Common myeloid progenitor, CD34-positive (primary cell): Measurements from ENCODE around the gene MAGEF1.

Source experiments
- CTCF ChIA-PET: fragments of 350-600 bp; sonication (Branson Sonifier 250); formaldehyde crosslinking; loops from one replicate; lab custom pipeline; 2021; ENCODE audit warnings: antibody characterized with exemption; lab: Charles Lee
- POLR2A ChIA-PET: fragments of 350-600 bp; sonication (Branson Sonifier 250); formaldehyde crosslinking; loops from one replicate; lab custom pipeline; 2021; ENCODE audit warnings: antibody characterized with exemption; lab: Charles Lee
- DNase-seq, 3 donors: peaks; one replicate each; pipeline versions ENCODE4 v3.0.0 to v3.0.0-alpha.2; 2013
- H3K27ac ChIP-seq, 2 experiments: 1 replicate in 1 of 2; 2 replicates in 1 of 2; pipeline ENCODE4 v1.7.0; 2013; ENCODE audit warnings: inconsistent platforms in 2 of 2, low read length in 2 of 2, mild to moderate bottlenecking in 2 of 2, low read depth in 1 of 2, moderate library complexity in 1 of 2; ENCODE audit not compliant: severe bottlenecking in 2 of 2, insufficient read depth in 1 of 2, poor library complexity in 1 of 2
- H3K27me3 ChIP-seq, 5 experiments: replicated peaks in 2 of 5; 1 replicate in 3 of 5; 2 replicates in 2 of 5; pipeline versions ENCODE4 v1.6.1 to v1.7.0; 2013; ENCODE audit warnings: low read length in 4 of 5, mild to moderate bottlenecking in 2 of 5, moderate library complexity in 2 of 5, inconsistent platforms in 1 of 5; ENCODE audit not compliant: insufficient read depth in 5 of 5, control insufficient read depth in 4 of 5
- H3K36me3 ChIP-seq, 4 experiments: 1 replicate in 2 of 4; 2 replicates in 2 of 4; pipeline versions ENCODE4 v1.6.1 to v1.7.0; 2013; ENCODE audit warnings: low read length in 3 of 4, control low read depth in 1 of 4, mild to moderate bottlenecking in 1 of 4; ENCODE audit not compliant: control insufficient read depth in 4 of 4, insufficient read depth in 4 of 4
- H3K4me1 ChIP-seq, 4 experiments: 1 replicate in 3 of 4; 2 replicates in 1 of 4; pipeline versions ENCODE4 v1.6.1 to v1.7.1; 2013; ENCODE audit warnings: low read length in 3 of 4, mild to moderate bottlenecking in 3 of 4, control low read depth in 1 of 4, inconsistent platforms in 1 of 4, moderate library complexity in 1 of 4; ENCODE audit not compliant: control insufficient read depth in 4 of 4, insufficient read depth in 4 of 4; ENCODE audit errors: control extremely low read depth in 1 of 4
- H3K4me3 ChIP-seq, 7 experiments: 1 replicate in 4 of 7; 2 replicates in 3 of 7; pipeline versions ENCODE4 v1.5.1 to v1.7.0; 2013; ENCODE audit warnings: mild to moderate bottlenecking in 7 of 7, low read length in 6 of 7, moderate library complexity in 6 of 7, inconsistent platforms in 2 of 7, low read depth in 2 of 7, control low read depth in 1 of 7; ENCODE audit not compliant: insufficient read depth in 4 of 7, control insufficient read depth in 1 of 7; ENCODE audit errors: extremely low read depth in 1 of 7
- H3K9me3 ChIP-seq, 5 experiments: 1 replicate in 4 of 5; 2 replicates in 1 of 5; pipeline versions ENCODE4 v1.6.1 to v1.7.1; 2013; ENCODE audit warnings: low read length in 4 of 5, mild to moderate bottlenecking in 2 of 5, inconsistent platforms in 1 of 5, low read depth in 1 of 5, moderate library complexity in 1 of 5; ENCODE audit not compliant: control insufficient read depth in 4 of 5, insufficient read depth in 2 of 5; ENCODE audit errors: control extremely low read depth in 1 of 5
- WGBS: methylation state at CpG from one replicate; pipeline ENCODE4 v1.1.5; 2013; ENCODE audit not compliant: insufficient coverage; 5-methylcytosine and 5-hydroxymethylcytosine counted together

The MAGEF1 gene

GRCh38 chr3:184719709-184720108 is 7.8 kb upstream of the MAGEF1 start:
- H3K27ac ChIP-seq, result no peak overlapping the region
- CTCF ChIA-PET, result interaction anchor here (1.5 to 5.4 kb wide), 3 partner anchors 7 to 58 kb away, joined by 4 to 35 read pairs (median 11); no protein-coding TSS in a partner anchor
- no peaks in the 10 kb centered on the region for H3K36me3 ChIP-seq
- WGBS, result 100% methylated on average over 2 of the region's 4 CpGs
- peaks cover 0 to 6% (median 0%) of the 10 kb centered on the region in 4 experiments for H3K4me1 ChIP-seq
- no peaks in the 10 kb centered on the region for H3K27me3 ChIP-seq
- DNase-seq, result no peak
- POLR2A ChIA-PET, result no interaction called here
- no peaks in the 10 kb centered on the region for H3K9me3 ChIP-seq
- H3K4me3 ChIP-seq, result no peak overlapping the region

DNA sequence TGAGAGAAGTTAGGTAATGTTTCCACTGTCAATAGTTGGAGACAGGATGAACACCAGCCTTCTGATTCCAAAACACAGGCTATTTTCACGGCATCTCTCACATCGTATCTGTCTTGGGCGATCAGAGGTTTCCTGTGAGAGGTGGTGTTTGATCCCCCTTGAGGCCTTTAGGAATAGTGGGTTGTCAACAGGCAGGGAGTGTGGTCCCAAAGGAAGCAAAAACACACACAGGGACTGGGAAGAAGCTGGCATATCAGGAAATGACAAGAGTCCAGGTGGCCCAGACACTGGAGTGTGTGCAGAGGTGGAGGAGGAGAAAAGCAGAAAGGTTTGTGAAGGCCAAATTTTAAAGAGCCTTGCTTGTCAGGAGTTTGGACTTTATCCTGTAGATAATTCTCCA is 6.6 kb upstream of the MAGEF1 start:
- Histone ChIP-seq H3K27me3 (no peaks in the 10 kb centered on the region), H3K9me3 (no peaks in the 10 kb centered on the region), H3K36me3 (no peaks in the 10 kb centered on the region), H3K4me1 (peaks cover 0 to 8% (median 0%) of the 10 kb centered on the region in 4 experiments), H3K27ac (no peak overlapping the region), H3K4me3 (no peak overlapping the region)
- DNase-seq, result no peak
- CTCF ChIA-PET, result interaction anchor here (1.2 to 5.4 kb wide), 5 partner anchors 9 to 166 kb away, joined by 3 to 35 read pairs (median 4); no protein-coding TSS in a partner anchor
- 100% methylated on average over 3 of the region's 3 CpGs for WGBS
- POLR2A ChIA-PET, result no interaction called here

GRCh38 chr3:184717399-184717983 is 5.6 kb upstream of the MAGEF1 start:
- Histone ChIP-seq H3K27me3 (no peaks in the 10 kb centered on the region), H3K4me1 (peaks cover 0 to 17% (median 2%) of the 10 kb centered on the region in 4 experiments), H3K9me3 (no peaks in the 10 kb centered on the region), H3K4me3 (no peak overlapping the region), H3K36me3 (no peaks in the 10 kb centered on the region), H3K27ac (no peak overlapping the region)
- no peak for DNase-seq
- WGBS, result 91% methylated on average over 6 of the region's 8 CpGs
- ChIA-PET POLR2A (no interaction called here), CTCF (interaction anchor here (1.2 to 5.4 kb wide), 5 partner anchors 10 to 165 kb away, joined by 3 to 35 read pairs (median 3); no protein-coding TSS in a partner anchor)

DNA sequence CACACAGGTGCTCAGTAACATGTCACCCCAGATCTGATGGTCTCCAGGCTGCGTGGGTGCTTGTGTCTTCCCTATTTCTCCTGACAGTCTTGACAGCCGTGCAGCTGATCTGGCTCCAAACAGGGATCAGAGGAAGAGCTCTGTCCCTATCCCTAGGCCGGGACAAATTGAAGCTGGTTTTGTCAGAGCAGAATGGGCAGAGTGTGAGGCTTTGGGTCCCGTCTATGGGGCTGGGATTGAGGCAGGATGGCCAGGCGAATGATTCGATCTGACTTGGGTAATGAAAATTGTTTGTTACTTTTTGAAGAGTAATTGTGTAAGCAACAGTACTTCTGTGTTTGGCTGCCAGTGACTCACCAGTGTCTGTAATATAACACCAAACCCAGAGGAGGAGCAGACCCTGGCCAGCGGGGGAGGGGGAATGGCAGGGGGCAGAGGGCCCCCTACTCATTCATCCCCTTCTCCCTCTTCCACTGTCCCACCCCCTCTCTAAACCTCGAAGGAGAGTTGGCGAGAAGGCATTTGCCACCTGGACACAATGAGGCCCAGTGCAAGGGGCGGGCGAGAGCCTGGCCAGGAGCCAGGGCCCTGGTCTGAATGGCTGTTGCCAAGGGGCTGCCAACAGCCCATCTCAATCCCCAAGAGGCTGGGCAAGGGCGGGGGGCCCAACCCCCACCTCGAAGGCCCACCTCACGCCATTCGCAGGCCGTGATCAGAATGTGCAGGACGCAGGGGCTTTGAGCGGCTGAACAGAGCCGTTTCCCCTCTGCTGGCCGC is 4.9 kb upstream of the MAGEF1 start:
- Histone ChIP-seq H3K9me3 (no peaks in the 10 kb centered on the region), H3K27ac (no peak overlapping the region), H3K4me3 (no peak overlapping the region), H3K27me3 (no peaks in the 10 kb centered on the region), H3K4me1 (peaks cover 0 to 23% (median 7%) of the 10 kb centered on the region in 4 experiments), H3K36me3 (no peaks in the 10 kb centered on the region)
- 96% methylated on average over 16 of the region's 20 CpGs for WGBS
- ChIA-PET CTCF (interaction anchor here (1.3 to 5.4 kb wide), 4 partner anchors 10 to 155 kb away, joined by 3 to 35 read pairs (median 7); partner anchors contain the start of gene EPHB3), POLR2A (interaction anchor here (0.6 kb wide), 1 partner anchor 1218 kb away, joined by 3 read pairs; no protein-coding TSS in a partner anchor)
- DNase-seq, result no peak

DNA sequence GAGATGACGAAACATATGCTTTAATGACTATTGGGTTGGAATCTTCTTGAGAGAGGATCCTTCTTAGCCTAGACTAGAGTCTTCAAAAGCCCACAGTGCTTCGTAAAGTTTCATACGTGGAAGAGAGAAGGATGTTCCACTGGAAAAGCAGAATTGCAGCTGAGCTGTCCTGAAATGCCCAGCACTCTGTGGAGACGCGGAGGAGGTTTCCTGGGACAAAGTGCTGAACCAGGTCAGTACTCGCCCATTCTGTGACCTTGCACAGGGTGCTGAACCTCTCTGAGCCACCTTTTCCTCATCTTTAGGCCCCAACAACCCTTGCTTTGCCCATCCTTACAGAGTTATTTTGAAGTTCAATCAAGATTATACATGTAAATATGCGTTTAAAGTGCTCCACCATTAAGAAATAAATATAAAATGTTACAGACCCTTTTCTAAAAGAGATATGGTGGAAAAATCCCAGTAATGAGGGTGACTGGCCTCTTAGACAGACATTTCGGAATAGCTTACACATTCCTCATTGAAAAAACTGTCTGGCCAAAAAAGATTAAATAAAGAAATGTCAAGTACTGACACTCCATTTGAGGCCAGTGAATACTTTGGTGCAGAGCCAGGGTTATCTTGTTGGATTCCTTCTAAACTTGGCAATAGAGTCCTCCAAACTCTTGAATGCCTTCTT is 4.2 kb upstream of the MAGEF1 start:
- ChIA-PET POLR2A (interaction anchor here (0.6 kb wide), 1 partner anchor 1218 kb away, joined by 3 read pairs; no protein-coding TSS in a partner anchor), CTCF (interaction anchor here (1.3 to 5.4 kb wide), 2 partner anchors 11 to 154 kb away, joined by 3 to 35 read pairs; partner anchors contain the start of gene EPHB3)
- Histone ChIP-seq H3K36me3 (no peaks in the 10 kb centered on the region), H3K27ac (no peak overlapping the region), H3K9me3 (no peaks in the 10 kb centered on the region), H3K4me3 (no peak overlapping the region), H3K27me3 (no peaks in the 10 kb centered on the region), H3K4me1 (peaks cover 0 to 31% (median 13%) of the 10 kb centered on the region in 4 experiments)
- DNase-seq, result no peak
- WGBS, result 99% methylated on average over 6 of the region's 8 CpGs

GRCh38 chr3:184713521-184713920 is 1.7 kb upstream of the MAGEF1 start:
- POLR2A ChIA-PET, result interaction anchor here (0.5 to 1.4 kb wide), 3 partner anchors 37 to 130 kb away, joined by 3 read pairs; no protein-coding TSS in a partner anchor
- WGBS, result 100% methylated on average over 1 of the region's 2 CpGs

More at GRCh38 chr3:184713521-184713920, 1.7 kb upstream of the MAGEF1 start:
- peaks cover 6 to 53% (median 29%) of the 10 kb centered on the region in 4 experiments for H3K4me1 ChIP-seq
- CTCF ChIA-PET, result interaction anchor here (1.0 to 2.0 kb wide), 7 partner anchors 10 to 152 kb away, joined by 3 to 6 read pairs (median 3); partner anchors contain the start of gene EPHB3
- H3K27ac ChIP-seq, result no peak overlapping the region
- H3K36me3 ChIP-seq, result peaks cover 0 to 7% (median 0%) of the 10 kb centered on the region in 4 experiments
- H3K4me3 ChIP-seq, result no peak overlapping the region
- no peaks in the 10 kb centered on the region for H3K27me3 ChIP-seq
- no peaks in the 10 kb centered on the region for H3K9me3 ChIP-seq
- no peak for DNase-seq
